Esophagus muscularis mucosa (tissue), 4 donors: ENCODE results near the gene PHGDH. TPM values are rescaled to one million over a fixed set of nuclear protein-coding genes. Genes with fewer than 3 reads are reported as not detected.

ENCODE experiments used
- DNase-seq: peaks from one replicate; pipeline ENCODE4 v3.0.0-alpha.2; 2017; ENCODE audit errors: extremely low spot score
- H3K27ac ChIP-seq, 4 donors: fragments of 200-600 bp; sonication (generic); replicated peaks in 1 of 4; 1 replicate in 3 of 4; 2 replicates in 1 of 4; pipeline ENCODE4 v1.5.1; 2016 to 2019; ENCODE audit warnings: mild to moderate bottlenecking in 1 of 4
- H3K27me3 ChIP-seq, 4 donors: fragments of 200-600 bp; sonication (generic); one replicate each; pipeline versions ENCODE4 v1.5.1 to v1.6.0; 2016 to 2019
- H3K36me3 ChIP-seq, 4 donors: fragments of 200-600 bp; sonication (generic); one replicate each; pipeline ENCODE4 v1.5.1; 2016 to 2019
- H3K4me1 ChIP-seq, 4 donors: fragments of 200-600 bp; sonication (generic); one replicate each; pipeline ENCODE4 v1.5.1; 2016 to 2019
- H3K4me3 ChIP-seq, 4 donors: fragments of 200-600 bp; sonication (generic); 1 replicate in 2 of 4; 2 replicates in 2 of 4; pipeline ENCODE4 v1.5.1; 2016 to 2019; ENCODE audit warnings: mild to moderate bottlenecking in 4 of 4, moderate library complexity in 1 of 4
- H3K9me3 ChIP-seq, 4 donors: fragments of 200-600 bp; sonication (generic); 1 replicate in 3 of 4; 2 replicates in 1 of 4; pipeline ENCODE4 v1.5.1; 2016 to 2019
- CTCF ChIP-seq, 3 experiments: fragments of 200-600 bp in 2 of 3; fragments of 450-650 bp in 1 of 3; sonication (generic) in 2 of 3; IDR thresholded peaks; one replicate each; pipeline ENCODE4 v1.5.1; 2017 to 2019; ENCODE audit warnings: antibody characterized with exemption in 3 of 3, mild to moderate bottlenecking in 2 of 3, moderate library complexity in 1 of 3
- EP300 ChIP-seq: sonication (generic); formaldehyde crosslinking; IDR thresholded peaks from one replicate; pipeline ENCODE4 v1.6.1; 2017; ENCODE audit warnings: antibody characterized with exemption
- POLR2A ChIP-seq: fragments of 450-650 bp; IDR thresholded peaks from one replicate; pipeline ENCODE4 v1.6.1; 2017; ENCODE audit warnings: antibody characterized with exemption, moderate library complexity, mild to moderate bottlenecking, low read depth
- POLR2AphosphoS5 ChIP-seq, 2 donors: sonication (generic); formaldehyde crosslinking; IDR thresholded peaks; one replicate each; pipeline ENCODE4 v1.6.1; 2017; ENCODE audit warnings: antibody characterized with exemption in 2 of 2
- WGBS: methylation state at CpG from one replicate; pipeline ENCODE4 v1.1.5; 2018; 5-methylcytosine and 5-hydroxymethylcytosine counted together
- intact Hi-C: fragments of 100-400 bp; cut with DNase I; formaldehyde crosslinking; loops from one replicate; pipeline ENCODE4 v1.15.1; 2023
- total RNA-seq, 4 donors: library from RNA; depleted of rRNA; stranded (reverse); fragments of >200 nt; gene quantifications; one replicate each; pipeline versions ENCODE4 v1.1.0 to v1.2.1, GENCODE V29; 2016

The PHGDH gene
- total RNA-seq, 4 donors from 2014 or later = 20.3 to 42.7 (median 21.9) TPM

- no peak overlapping the region for H3K4me3 ChIP-seq
- DNase-seq = no peak
- intact Hi-C loops = no loop called here
- TF ChIP-seq EP300 (no peak), CTCF (IDR thresholded peaks at IDR 0.05) (no peak), POLR2AphosphoS5 (IDR thresholded peaks at IDR 0.05) (no peak), POLR2A (no peak)
- no peaks in the 10 kb centered on the region for H3K9me3 ChIP-seq
- H3K27me3 ChIP-seq = no peaks in the 10 kb centered on the region
- no peak overlapping the region for H3K27ac ChIP-seq
- no peaks in the 10 kb centered on the region for H3K36me3 ChIP-seq
- 93% methylated on average over 4 of the region's 4 CpGs for WGBS
- H3K4me1 ChIP-seq = peaks cover 9 to 11% (median 10%) of the 10 kb centered on the region in 4 donors
Measured at GRCh38 chr1:119673171-119673940, 38.4 kb upstream of the PHGDH start.

GRCh38 chr1:119674111-119674526 lies 37.6 kb upstream of the PHGDH start:
- H3K36me3 ChIP-seq = no peaks in the 10 kb centered on the region
- no peak overlapping the region for H3K27ac ChIP-seq
- TF ChIP-seq EP300 = no peak
- no peak for TF ChIP-seq POLR2A
- TF ChIP-seq CTCF (IDR thresholded peaks at IDR 0.05) = no peak
- TF ChIP-seq POLR2AphosphoS5 (IDR thresholded peaks at IDR 0.05) = no peak
- no peaks in the 10 kb centered on the region for H3K27me3 ChIP-seq
- WGBS = 78% methylated on average over 4 of the region's 4 CpGs
- no peaks in the 10 kb centered on the region for H3K9me3 ChIP-seq
- no peak overlapping the region for H3K4me3 ChIP-seq
- peaks cover 9 to 11% (median 10%) of the 10 kb centered on the region in 4 donors for H3K4me1 ChIP-seq
- intact Hi-C loops = loop anchor here (2.0 kb wide), 1 partner anchor 63 kb away; no protein-coding TSS in a partner anchor
- no peak for DNase-seq

- WGBS = 79% methylated on average over 5 of the region's 6 CpGs
- no peaks in the 10 kb centered on the region for H3K27me3 ChIP-seq
- TF ChIP-seq POLR2AphosphoS5 (IDR thresholded peaks at IDR 0.05) = no peak
- TF ChIP-seq CTCF (IDR thresholded peaks at IDR 0.05) = no peak
- no peak for TF ChIP-seq EP300
- TF ChIP-seq POLR2A = no peak
- peaks cover 9 to 11% (median 10%) of the 10 kb centered on the region in 4 donors for H3K4me1 ChIP-seq
- H3K4me3 ChIP-seq = peak overlapping the region; percentile 47 to 63 (median 49)
- no peaks in the 10 kb centered on the region for H3K9me3 ChIP-seq
- no peak for DNase-seq
- H3K36me3 ChIP-seq = no peaks in the 10 kb centered on the region
- intact Hi-C loops = loop anchor here (2.0 kb wide), 1 partner anchor 64 kb away; no protein-coding TSS in a partner anchor
- H3K27ac ChIP-seq = peak overlapping the region in 1 of 4 donors; percentile 62
Measured at GRCh38 chr1:119674835-119675289, 36.9 kb upstream of the PHGDH start.

- no peaks in the 10 kb centered on the region for H3K36me3 ChIP-seq
- H3K27ac ChIP-seq = peak overlapping the region in 3 of 4 donors; percentile 58 to 62 (median 59)
- intact Hi-C loops = loop anchor here (2.0 kb wide), 1 partner anchor 65 kb away; no protein-coding TSS in a partner anchor
- peaks cover 9 to 11% (median 10%) of the 10 kb centered on the region in 4 donors for H3K4me1 ChIP-seq
- H3K9me3 ChIP-seq = no peaks in the 10 kb centered on the region
- 18% methylated on average over 16 of the region's 16 CpGs for WGBS
- H3K4me3 ChIP-seq = peak overlapping the region; percentile 47 to 63 (median 49)
- H3K27me3 ChIP-seq = no peaks in the 10 kb centered on the region
- TF ChIP-seq CTCF (IDR thresholded peaks at IDR 0.05) (peak; percentile 75 to 87 (median 86)), EP300 (no peak)
- peak; percentile 97 for DNase-seq
Measured at GRCh38 chr1:119675349-119676345, 36.1 kb upstream of the PHGDH start.
